HepG2 (cell line): ENCODE results near the gene TMEM141. TPM values are rescaled to one million over a fixed set of nuclear protein-coding genes. Genes with fewer than 3 reads are reported as not detected.

ENCODE experiments used
- FOXK2 ChIP-seq: fragments of 450-650 bp; IDR thresholded peaks from 2 replicates; pipeline ENCODE4 v1.6.1; 2016
- HNRNPL ChIP-seq: fragments of 200-400 bp; formaldehyde crosslinking; IDR thresholded peaks from 2 replicates; pipeline ENCODE4 v1.6.1; 2017; ENCODE audit warnings: mild to moderate bottlenecking, low read depth, low read length
- IRF2 ChIP-seq: IDR thresholded peaks from 2 replicates; pipeline ENCODE4 v1.6.1; 2018; ENCODE audit warnings: missing genetic modification reagents, missing compliant biosample characterization
- MAFF ChIP-seq: IDR thresholded peaks from 2 replicates; pipeline ENCODE4 v1.6.1; 2011; ENCODE audit warnings: low read depth, low read length, improper control_type of control experiment
- NFKB2 ChIP-seq: sonication (generic); formaldehyde crosslinking; IDR thresholded peaks from 2 replicates; pipeline ENCODE4 v1.4.0; 2020; ENCODE audit warnings: missing genetic modification reagents, borderline replicate concordance
- POLR2AphosphoS5 ChIP-seq: IDR thresholded peaks from 2 replicates; pipeline ENCODE4 v1.6.1; 2012; ENCODE audit warnings: low read depth, low read length
- RFX5 ChIP-seq: IDR thresholded peaks from 2 replicates; pipeline ENCODE4 v1.6.1; 2011; ENCODE audit warnings: low read depth, low read length, improper control_type of control experiment
- SMARCC2 ChIP-seq: fragments of 450-650 bp; IDR thresholded peaks from 2 replicates; pipeline ENCODE4 v1.6.1; 2017; ENCODE audit warnings: antibody characterized with exemption, mild to moderate bottlenecking
- SRSF4 ChIP-seq: fragments of 200-400 bp; formaldehyde crosslinking; IDR thresholded peaks from one replicate; pipeline ENCODE4 v1.6.1; 2018; ENCODE audit warnings: mild to moderate bottlenecking, low read depth, low read length, moderate library complexity; ENCODE audit not compliant: poor library complexity, severe bottlenecking
- SRY ChIP-seq: sonication (generic); formaldehyde crosslinking; IDR thresholded peaks from 2 replicates; pipeline ENCODE4 v1.8.0; 2022; ENCODE audit warnings: mild to moderate bottlenecking, missing genetic modification reagents
- TCF7L2 ChIP-seq: IDR thresholded peaks from 2 replicates; pipeline ENCODE4 v1.6.1; 2011; ENCODE audit warnings: mild to moderate bottlenecking, low read depth, low read length, moderate library complexity
- ZBTB1 ChIP-seq: sonication (generic); formaldehyde crosslinking; IDR thresholded peaks from 2 replicates; pipeline ENCODE4 v1.4.0; 2020; ENCODE audit warnings: missing genetic modification reagents, borderline replicate concordance
- ZBTB38 ChIP-seq: sonication (generic); formaldehyde crosslinking; IDR thresholded peaks from 2 replicates; pipeline ENCODE4 v1.5.1; 2020; ENCODE audit warnings: mild to moderate bottlenecking, missing genetic modification reagents
- ZBTB42 ChIP-seq: sonication (generic); formaldehyde crosslinking; IDR thresholded peaks from 2 replicates; pipeline ENCODE4 v1.5.0; 2020; ENCODE audit warnings: mild to moderate bottlenecking, missing genetic modification reagents
- ZMYM2 ChIP-seq: sonication (generic); formaldehyde crosslinking; IDR thresholded peaks from 2 replicates; pipeline ENCODE4 v1.8.0; 2022; ENCODE audit warnings: mild to moderate bottlenecking, missing genetic modification reagents
- ZNF235 ChIP-seq: sonication (generic); formaldehyde crosslinking; IDR thresholded peaks from 2 replicates; pipeline ENCODE4 v1.8.1; 2023; ENCODE audit warnings: mild to moderate bottlenecking, missing genetic modification reagents, borderline replicate concordance
- ZNF317 ChIP-seq: sonication (generic); formaldehyde crosslinking; IDR thresholded peaks from 2 replicates; pipeline ENCODE4 v1.5.0; 2020; ENCODE audit warnings: mild to moderate bottlenecking, missing genetic modification reagents
- ZNF343 ChIP-seq: sonication (generic); formaldehyde crosslinking; IDR thresholded peaks from 2 replicates; pipeline ENCODE4 v1.4.0; 2020; ENCODE audit warnings: mild to moderate bottlenecking, missing genetic modification reagents
- ZNF382 ChIP-seq: sonication (generic); formaldehyde crosslinking; IDR thresholded peaks from 2 replicates; pipeline ENCODE4 v1.5.0; 2020; ENCODE audit warnings: missing genetic modification reagents, mild to moderate bottlenecking, borderline replicate concordance
- ZNF772 ChIP-seq: sonication (generic); formaldehyde crosslinking; IDR thresholded peaks from 2 replicates; pipeline ENCODE4 v1.5.0; 2020; ENCODE audit warnings: mild to moderate bottlenecking, missing genetic modification reagents
- ZNF788 ChIP-seq: sonication (generic); formaldehyde crosslinking; IDR thresholded peaks from 2 replicates; pipeline ENCODE4 v1.5.0; 2020; ENCODE audit warnings: mild to moderate bottlenecking, missing genetic modification reagents, borderline replicate concordance
- ZNF883 ChIP-seq: sonication (generic); formaldehyde crosslinking; IDR thresholded peaks from 2 replicates; pipeline ENCODE4 v1.5.1; 2020; ENCODE audit warnings: mild to moderate bottlenecking, missing genetic modification reagents; ENCODE audit errors: not compliant biosample characterization
- polyA plus RNA-seq, 8 experiments: library from polyadenylated mRNA; depleted of rRNA in 3 of 8; stranded (reverse) in 7 of 8; unstranded in 1 of 8; fragments of >200 nt; fragmentation: Illumina TruSeq in 4 of 8; extraction: Trizol in 4 of 8; gene quantifications; 2 replicates each; pipeline versions ENCODE4 v1.2.1 to v1.2.3, GENCODE V29; 2011 to 2016; ENCODE audit warnings: low read depth in 4 of 8, missing spikeins in 1 of 8, mixed read lengths in 1 of 8; ENCODE audit not compliant: insufficient read depth in 1 of 8
- total RNA-seq, 5 experiments: library from RNA; depleted of rRNA; stranded (reverse); fragments of >200 nt; fragmentation: Illumina TruSeq; extraction: Trizol; gene quantifications; 2 replicates each; pipeline ENCODE4 v1.2.3, GENCODE V29; 2016; ENCODE audit warnings: low read depth in 1 of 5
- TF ChIP-seq, protein P1 (sequence below): sonication (generic); formaldehyde crosslinking; IDR thresholded peaks from 2 replicates; pipeline ENCODE4 v1.8.0; 2022; ENCODE audit warnings: missing genetic modification reagents, low read depth, mild to moderate bottlenecking, borderline replicate concordance
- TF ChIP-seq, protein P2 (sequence below): sonication (generic); formaldehyde crosslinking; IDR thresholded peaks from 2 replicates; pipeline ENCODE4 v1.5.0; 2020; ENCODE audit warnings: missing genetic modification reagents

Gene TMEM141
- total and polyA plus RNA-seq, 2 of the 13 experiments (the other 11 are each of a cell fraction or from before 2014, with no cell fraction given), result 81.0 to 202 TPM

DNA sequence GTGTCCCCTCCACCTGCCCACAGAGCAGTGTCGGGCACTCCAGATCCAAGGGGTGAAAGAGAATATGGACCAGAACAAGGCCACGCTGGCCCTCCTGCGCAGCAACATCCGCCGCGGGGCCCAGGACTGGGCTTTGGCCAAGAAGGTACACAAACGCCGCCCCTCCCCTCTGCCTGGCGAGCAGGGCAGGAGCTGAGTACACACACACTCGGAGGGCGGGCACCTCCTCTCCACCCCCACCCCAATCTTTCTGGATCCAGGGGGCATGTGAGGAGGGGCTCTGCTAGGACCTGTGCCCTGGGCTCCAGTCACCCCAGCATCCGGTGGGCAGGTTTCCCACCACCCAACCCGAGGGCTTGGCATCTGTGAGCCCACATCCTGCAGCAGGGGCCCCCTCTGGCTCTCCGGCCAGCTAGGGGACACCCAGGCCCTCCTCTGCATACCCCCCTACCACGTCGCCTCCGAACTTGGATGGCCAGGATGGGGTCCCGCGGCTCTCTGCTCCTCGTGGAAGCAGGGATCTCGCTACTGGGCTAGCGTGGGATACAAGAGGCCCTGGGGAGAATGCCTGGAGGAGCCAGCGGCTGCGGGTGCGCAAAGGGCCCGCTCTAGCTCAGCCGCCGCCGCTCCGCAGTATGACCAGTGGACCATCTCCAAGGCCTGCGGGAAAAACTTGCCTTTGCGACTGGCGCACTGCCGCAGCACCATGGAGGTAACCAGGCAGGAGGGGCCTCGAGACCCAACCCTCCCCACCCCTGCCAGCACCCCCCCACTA is 8.1 kb downstream of the TMEM141 start (continued):
- TF ChIP-seq, protein P1, sequence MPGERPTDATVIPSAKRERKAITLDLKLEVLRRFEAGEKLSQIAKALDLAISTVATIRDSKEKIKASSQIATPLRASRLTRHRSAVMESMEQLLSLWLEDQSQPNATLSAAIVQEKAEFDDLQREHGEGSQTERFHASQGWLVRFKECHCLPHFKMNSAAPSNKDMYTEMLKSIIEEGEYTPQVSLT (CRISPR knock-in tag), result no peak; the same call in 1 of the 2 replicates
- TF ChIP-seq POLR2AphosphoS5 (peak; percentile 78), SMARCC2 (no peak), FOXK2 (no peak), ZMYM2 (no peak), SRSF4 (no peak), ZBTB42 (CRISPR knock-in tag) (peak; percentile 71; the same call in 1 of the 2 replicates), ZNF343 (CRISPR knock-in tag) (peak; percentile 50; the same call in 1 of the 2 replicates), ZNF788 (0 out of 2 replicates have a peak, but pooled peaks have one; percentile 32), ZNF382 (CRISPR knock-in tag) (no peak), TCF7L2 (no peak), ZBTB1 (CRISPR knock-in tag) (no peak), MAFF (no peak), SRY (CRISPR knock-in tag) (no peak; the same call in 1 of the 2 replicates), IRF2 (CRISPR knock-in tag) (peak; percentile 81), ZBTB38 (CRISPR knock-in tag) (no peak; the same call in 1 of the 2 replicates), ZNF235 (CRISPR knock-in tag) (no peak), HNRNPL (peak; percentile 99), ZNF317 (CRISPR knock-in tag) (peak; percentile 71; the same call in 1 of the 2 replicates), ZNF883 (CRISPR knock-in tag) (peak; percentile 73), ZNF772 (no peak; the same call in none of the 2 replicates), RFX5 (no peak), NFKB2 (CRISPR knock-in tag) (peak; percentile 85; the same call in 1 of the 2 replicates)
- TF ChIP-seq, protein P2, sequence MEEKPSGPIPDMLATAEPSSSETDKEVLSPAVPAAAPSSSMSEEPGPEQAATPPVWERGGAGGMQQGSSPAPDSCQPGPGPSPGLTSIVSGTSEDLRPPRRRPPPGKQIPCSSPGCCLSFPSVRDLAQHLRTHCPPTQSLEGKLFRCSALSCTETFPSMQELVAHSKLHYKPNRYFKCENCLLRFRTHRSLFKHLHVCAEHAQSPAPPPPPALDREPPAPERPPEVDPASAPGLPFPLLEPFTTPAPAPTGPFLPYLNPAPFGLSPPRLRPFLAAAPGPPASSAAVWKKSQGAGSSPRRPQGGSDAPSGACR (CRISPR knock-in tag), result no peak; the same call in 1 of the 2 replicates
